Measurements from ENCODE around the gene HIPK1. TPM values are rescaled to one million over a fixed set of nuclear protein-coding genes. Genes with fewer than 3 reads are reported as not detected.

HIPK1 gene
- total and polyA plus RNA-seq, 2 of the 13 experiments (the other 11 are each of a cell fraction or from before 2014, with no cell fraction given) = 20.8 to 33.4 TPM

DNA sequence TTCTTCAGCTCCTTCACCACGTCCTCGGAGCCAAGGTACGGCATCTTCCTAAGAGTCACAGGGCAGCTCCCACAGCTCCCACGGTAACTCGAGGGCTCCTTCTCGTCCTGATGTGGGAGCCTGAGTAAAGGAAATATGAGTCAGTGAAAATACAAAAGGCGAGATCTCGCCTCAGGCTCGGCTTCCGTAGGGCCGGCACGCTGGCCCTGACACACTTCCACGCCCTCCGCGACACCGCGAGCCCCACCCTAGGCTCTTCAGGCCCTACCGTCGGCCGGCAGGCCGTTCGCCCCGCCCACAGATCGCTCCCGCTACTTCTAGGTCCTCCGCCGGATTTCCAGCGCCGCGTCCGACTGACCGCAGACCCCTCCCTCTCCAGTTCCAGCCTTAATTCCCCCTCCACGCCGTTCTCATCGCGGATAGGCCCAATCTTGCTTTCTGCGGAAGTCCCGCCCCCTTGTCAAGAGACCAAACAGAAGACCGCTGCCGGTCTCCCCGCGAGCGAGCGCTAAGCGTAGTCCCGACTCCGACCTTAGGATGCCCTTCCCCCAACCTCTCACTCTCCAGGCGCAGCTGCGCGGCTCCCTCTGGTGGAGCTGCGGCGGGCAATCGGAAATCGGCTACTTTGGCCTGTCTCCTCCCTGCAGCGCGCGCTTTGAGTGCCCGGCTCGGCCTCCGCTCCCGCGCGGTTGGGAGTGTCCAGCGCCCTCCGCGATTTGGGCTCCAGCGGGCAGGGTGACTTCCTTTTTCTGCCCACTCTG, 24.3 kb upstream of the HIPK1 start, which contains the start of the genes AP4B1 and DCLRE1B (continued):
- TF ChIP-seq FOXK1 (CRISPR knock-in tag; IDR thresholded peaks at IDR 0.05; ENCODE audit: borderline replicate concordance, low read depth) (peak; percentile 50; the same call in 1 of the 2 replicates), KAT7 (CRISPR knock-in tag; IDR thresholded peaks at IDR 0.05; ENCODE audit: borderline replicate concordance) (peak; percentile 89), RFX3 (CRISPR knock-in tag; IDR thresholded peaks at IDR 0.05) (no peak), ZFAT (CRISPR knock-in tag; conservative IDR thresholded peaks at IDR 0.05) (no peak), ELF4 (CRISPR knock-in tag; IDR thresholded peaks at IDR 0.05; ENCODE audit: borderline replicate concordance) (no peak), NRL (CRISPR knock-in tag; IDR thresholded peaks at IDR 0.05; ENCODE audit: borderline replicate concordance) (no peak; the same call in 1 of the 2 replicates), ZNF550 (CRISPR knock-in tag; IDR thresholded peaks at IDR 0.05; ENCODE audit: borderline replicate concordance) (no peak), KLF13 (CRISPR knock-in tag; IDR thresholded peaks at IDR 0.05) (no peak), ZBTB10 (CRISPR knock-in tag; IDR thresholded peaks at IDR 0.05; ENCODE audit: borderline replicate concordance) (no peak), ZNF572 (CRISPR knock-in tag; IDR thresholded peaks at IDR 0.05) (peak; percentile 95; the same call in 1 of the 2 replicates), TBX3 (IDR thresholded peaks at IDR 0.05; ENCODE audit: borderline replicate concordance) (0 out of 2 replicates have a peak, but pooled peaks have one; percentile 23), ZNF644 (CRISPR knock-in tag; IDR thresholded peaks at IDR 0.05; ENCODE audit: low read depth) (no peak), MBNL3 (CRISPR knock-in tag; conservative IDR thresholded peaks at IDR 0.05) (no peak), BCL6 (CRISPR knock-in tag; IDR thresholded peaks at IDR 0.05) (peak; percentile 58), ZFYVE20 (CRISPR knock-in tag; IDR thresholded peaks at IDR 0.05; ENCODE audit: borderline replicate concordance, low read depth) (no peak)
- TF ChIP-seq, protein P1, sequence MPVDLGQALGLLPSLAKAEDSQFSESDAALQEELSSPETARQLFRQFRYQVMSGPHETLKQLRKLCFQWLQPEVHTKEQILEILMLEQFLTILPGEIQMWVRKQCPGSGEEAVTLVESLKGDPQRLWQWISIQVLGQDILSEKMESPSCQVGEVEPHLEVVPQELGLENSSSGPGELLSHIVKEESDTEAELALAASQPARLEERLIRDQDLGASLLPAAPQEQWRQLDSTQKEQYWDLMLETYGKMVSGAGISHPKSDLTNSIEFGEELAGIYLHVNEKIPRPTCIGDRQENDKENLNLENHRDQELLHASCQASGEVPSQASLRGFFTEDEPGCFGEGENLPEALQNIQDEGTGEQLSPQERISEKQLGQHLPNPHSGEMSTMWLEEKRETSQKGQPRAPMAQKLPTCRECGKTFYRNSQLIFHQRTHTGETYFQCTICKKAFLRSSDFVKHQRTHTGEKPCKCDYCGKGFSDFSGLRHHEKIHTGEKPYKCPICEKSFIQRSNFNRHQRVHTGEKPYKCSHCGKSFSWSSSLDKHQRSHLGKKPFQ (CRISPR knock-in tag; IDR thresholded peaks at IDR 0.05; ENCODE audit: insufficient replicate concordance) = no peak
- TF ChIP-seq, protein P2, sequence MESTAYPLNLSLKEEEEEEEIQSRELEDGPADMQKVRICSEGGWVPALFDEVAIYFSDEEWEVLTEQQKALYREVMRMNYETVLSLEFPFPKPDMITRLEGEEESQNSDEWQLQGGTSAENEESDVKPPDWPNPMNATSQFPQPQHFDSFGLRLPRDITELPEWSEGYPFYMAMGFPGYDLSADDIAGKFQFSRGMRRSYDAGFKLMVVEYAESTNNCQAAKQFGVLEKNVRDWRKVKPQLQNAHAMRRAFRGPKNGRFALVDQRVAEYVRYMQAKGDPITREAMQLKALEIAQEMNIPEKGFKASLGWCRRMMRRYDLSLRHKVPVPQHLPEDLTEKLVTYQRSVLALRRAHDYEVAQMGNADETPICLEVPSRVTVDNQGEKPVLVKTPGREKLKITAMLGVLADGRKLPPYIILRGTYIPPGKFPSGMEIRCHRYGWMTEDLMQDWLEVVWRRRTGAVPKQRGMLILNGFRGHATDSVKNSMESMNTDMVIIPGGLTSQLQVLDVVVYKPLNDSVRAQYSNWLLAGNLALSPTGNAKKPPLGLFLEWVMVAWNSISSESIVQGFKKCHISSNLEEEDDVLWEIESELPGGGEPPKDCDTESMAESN (CRISPR knock-in tag; conservative IDR thresholded peaks at IDR 0.05) = peak; percentile 94
- TF ChIP-seq, protein P3, sequence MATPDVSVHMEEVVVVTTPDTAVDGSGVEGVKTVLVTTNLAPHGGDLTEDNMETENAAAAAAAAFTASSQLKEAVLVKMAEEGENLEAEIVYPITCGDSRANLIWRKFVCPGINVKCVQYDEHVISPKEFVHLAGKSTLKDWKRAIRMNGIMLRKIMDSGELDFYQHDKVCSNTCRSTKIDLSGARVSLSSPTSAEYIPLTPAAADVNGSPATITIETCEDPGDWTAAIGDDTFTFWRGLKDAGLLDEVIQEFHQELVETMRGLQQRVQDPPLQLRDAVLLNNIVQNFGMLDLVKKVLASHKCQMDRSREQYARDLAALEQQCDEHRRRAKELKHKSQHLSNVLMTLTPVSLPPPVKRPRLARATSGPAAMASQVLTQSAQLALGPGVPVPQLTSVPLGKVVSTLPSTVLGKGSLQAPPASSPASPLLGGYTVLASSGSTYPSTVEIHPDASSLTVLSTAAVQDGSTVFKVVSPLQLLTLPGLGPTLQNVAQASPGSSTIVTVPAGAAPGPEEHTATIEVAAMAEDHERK (CRISPR knock-in tag; IDR thresholded peaks at IDR 0.05; ENCODE audit: low read depth) = peak; percentile 49; the same call in 1 of the 2 replicates
